Measurements from ENCODE around the gene TMEM272.

TMEM272 gene

GRCh38 chr13:51800486-51800885 lies 44.5 kb downstream of the TMEM272 start:
- peaks cover 50% of the 10 kb centered on the region for H3K4me1 ChIP-seq
- H3K4me2 ChIP-seq = peak overlapping the region; percentile 18; the same call in 1 of the 2 replicates
- H3K9ac ChIP-seq = no peak overlapping the region
- H3K27ac ChIP-seq = no peak overlapping the region
- H3K9me3 ChIP-seq = no peaks in the 10 kb centered on the region
- no peaks in the 10 kb centered on the region for H4K20me1 ChIP-seq
- H3K36me3 ChIP-seq = no peaks in the 10 kb centered on the region
- no peaks in the 10 kb centered on the region for H3K27me3 ChIP-seq
- H3K4me3 ChIP-seq = no peak overlapping the region
- TF ChIP-seq Cebpa-rat (IDR thresholded peaks at IDR 0.05) = no peak

- TF ChIP-seq Cebpa-rat (IDR thresholded peaks at IDR 0.05) = no peak
- H3K9ac ChIP-seq = no peak overlapping the region
- no peak overlapping the region for H3K27ac ChIP-seq
- peaks cover 50% of the 10 kb centered on the region for H3K4me1 ChIP-seq
- H3K4me3 ChIP-seq = no peak overlapping the region
- H3K9me3 ChIP-seq = no peaks in the 10 kb centered on the region
- no peaks in the 10 kb centered on the region for H3K36me3 ChIP-seq
- no peak overlapping the region for H3K4me2 ChIP-seq
- H3K27me3 ChIP-seq = no peaks in the 10 kb centered on the region
- peaks cover 3% of the 10 kb centered on the region; the same call in 1 of the 2 replicates for H4K20me1 ChIP-seq
Observed at GRCh38 chr13:51799261-51799660, 45.7 kb downstream of the TMEM272 start.

GRCh38 chr13:51797664-51798488 lies 47.1 kb downstream of the TMEM272 start:
- peaks cover 57% of the 10 kb centered on the region for H3K4me1 ChIP-seq
- TF ChIP-seq Cebpa-rat (IDR thresholded peaks at IDR 0.05) = no peak

GRCh38 chr13:51796546-51796945 lies 48.4 kb downstream of the TMEM272 start:
- no peaks in the 10 kb centered on the region for H3K9me3 ChIP-seq
- H3K4me3 ChIP-seq = no peak overlapping the region
- no peaks in the 10 kb centered on the region for H3K36me3 ChIP-seq
- H3K27me3 ChIP-seq = no peaks in the 10 kb centered on the region
- peaks cover 46% of the 10 kb centered on the region for H3K4me1 ChIP-seq
- no peak overlapping the region for H3K4me2 ChIP-seq
- H3K9ac ChIP-seq = no peak overlapping the region
- H4K20me1 ChIP-seq = peaks cover 7% of the 10 kb centered on the region; the same call in 1 of the 2 replicates
- no peak for TF ChIP-seq Cebpa-rat (IDR thresholded peaks at IDR 0.05)
- H3K27ac ChIP-seq = no peak overlapping the region

More at GRCh38 chr13:51797664-51798488, 47.1 kb downstream of the TMEM272 start:
- Histone ChIP-seq H3K9ac (no peak overlapping the region), H4K20me1 (peaks cover 7% of the 10 kb centered on the region; the same call in 1 of the 2 replicates), H3K36me3 (no peaks in the 10 kb centered on the region), H3K4me3 (no peak overlapping the region), H3K27me3 (no peaks in the 10 kb centered on the region), H3K27ac (no peak overlapping the region), H3K4me2 (no peak overlapping the region), H3K9me3 (no peaks in the 10 kb centered on the region)

GRCh38 chr13:51795419-51795818 lies 49.6 kb downstream of the TMEM272 start:
- Histone ChIP-seq H3K4me2 (peak overlapping the region; percentile 74), H3K4me1 (peaks cover 40% of the 10 kb centered on the region), H3K9ac (no peak overlapping the region), H3K4me3 (no peak overlapping the region), H4K20me1 (peaks cover 7% of the 10 kb centered on the region; the same call in 1 of the 2 replicates), H3K27me3 (no peaks in the 10 kb centered on the region), H3K27ac (no peak overlapping the region), H3K9me3 (no peaks in the 10 kb centered on the region), H3K36me3 (no peaks in the 10 kb centered on the region)
- no peak for TF ChIP-seq Cebpa-rat (IDR thresholded peaks at IDR 0.05)

GRCh38 chr13:51794964-51795363 lies 50.0 kb downstream of the TMEM272 start:
- H3K36me3 ChIP-seq = no peaks in the 10 kb centered on the region
- H3K27me3 ChIP-seq = no peaks in the 10 kb centered on the region
- no peaks in the 10 kb centered on the region for H3K9me3 ChIP-seq
- no peak for TF ChIP-seq Cebpa-rat (IDR thresholded peaks at IDR 0.05)
- peak overlapping the region; percentile 74 for H3K4me2 ChIP-seq
- H3K4me3 ChIP-seq = no peak overlapping the region
- no peak overlapping the region for H3K9ac ChIP-seq
- peaks cover 35% of the 10 kb centered on the region for H3K4me1 ChIP-seq
- H3K27ac ChIP-seq = no peak overlapping the region
- peaks cover 7% of the 10 kb centered on the region; the same call in 1 of the 2 replicates for H4K20me1 ChIP-seq

GRCh38 chr13:51793570-51794271 lies 51.3 kb downstream of the TMEM272 start:
- Histone ChIP-seq H3K4me2 (peak overlapping the region; percentile 74), H4K20me1 (peaks cover 7% of the 10 kb centered on the region; the same call in 1 of the 2 replicates), H3K4me3 (no peak overlapping the region), H3K27ac (peak overlapping the region; percentile 54; the same call in 1 of the 2 replicates), H3K9ac (peak overlapping the region; percentile 34; the same call in 1 of the 2 replicates), H3K9me3 (no peaks in the 10 kb centered on the region), H3K4me1 (peaks cover 35% of the 10 kb centered on the region), H3K27me3 (no peaks in the 10 kb centered on the region), H3K36me3 (no peaks in the 10 kb centered on the region)
- TF ChIP-seq Cebpa-rat (IDR thresholded peaks at IDR 0.05) = no peak

- Histone ChIP-seq H3K4me1 (no peaks in the 10 kb centered on the region), H4K20me1 (no peaks in the 10 kb centered on the region), H3K9me3 (no peaks in the 10 kb centered on the region), H3K27ac (no peak overlapping the region), H3K4me2 (no peak overlapping the region), H3K36me3 (no peaks in the 10 kb centered on the region), H3K9ac (no peak overlapping the region), H3K27me3 (no peaks in the 10 kb centered on the region), H3K4me3 (no peak overlapping the region)
- TF ChIP-seq Cebpa-rat (IDR thresholded peaks at IDR 0.05) = no peak
Observed at GRCh38 chr13:51786425-51787265, 58.3 kb downstream of the TMEM272 start.

- no peak overlapping the region for H3K9ac ChIP-seq
Observed at GRCh38 chr13:51785712-51786424, 59.1 kb downstream of the TMEM272 start.

More at GRCh38 chr13:51785712-51786424, 59.1 kb downstream of the TMEM272 start:
- Histone ChIP-seq H3K4me2 (no peak overlapping the region), H3K27me3 (no peaks in the 10 kb centered on the region), H3K4me3 (no peak overlapping the region), H3K9me3 (no peaks in the 10 kb centered on the region), H4K20me1 (no peaks in the 10 kb centered on the region), H3K27ac (no peak overlapping the region), H3K36me3 (no peaks in the 10 kb centered on the region), H3K4me1 (no peaks in the 10 kb centered on the region)
- TF ChIP-seq Cebpa-rat (IDR thresholded peaks at IDR 0.05) = no peak

Measured in BLaER1 (cell line).